HG02571 (cell line): ENCODE measurements around the gene RETN.

ENCODE experiments used
- ATAC-seq: cut with Tn5 transposase; IDR thresholded peaks from one replicate; pipeline ENCODE4 v1.9.1; 2021; ENCODE audit warnings: mild to moderate bottlenecking, moderate library complexity; ENCODE audit not compliant: unreplicated experiment

Gene RETN

DNA sequence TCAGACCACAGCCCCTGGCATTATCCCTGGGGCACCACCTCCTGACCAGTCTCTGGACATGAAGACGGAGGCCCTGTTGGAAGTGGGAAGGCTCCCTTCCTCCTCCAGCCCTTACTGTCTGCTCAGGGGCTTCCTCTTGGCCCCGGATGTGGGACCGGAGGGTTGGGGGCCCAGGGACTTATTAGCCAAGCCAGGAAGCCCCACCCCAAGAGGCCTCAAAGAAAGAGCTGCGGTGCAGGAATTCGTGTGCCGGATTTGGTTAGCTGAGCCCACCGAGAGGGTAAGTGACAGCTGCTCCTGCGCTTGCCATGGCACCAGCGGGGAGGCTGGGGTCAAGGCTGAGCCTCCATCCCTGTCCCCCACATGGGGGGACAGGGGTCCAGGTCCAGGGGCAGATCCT, at the start of gene RETN:
RETN (plus strand) TSS at position 208 of the 400 bp plus-strand sequence. CDS start 278 bp downstream, outside the sequence.
- ATAC-seq: no peak

- ATAC-seq: no peak
Observed at GRCh38 chr19:7619671-7620441, 49.0 kb upstream of the RETN start.

GRCh38 chr19:7620442-7621412, 48.1 kb upstream of the RETN start:
- ATAC-seq: no peak

DNA sequence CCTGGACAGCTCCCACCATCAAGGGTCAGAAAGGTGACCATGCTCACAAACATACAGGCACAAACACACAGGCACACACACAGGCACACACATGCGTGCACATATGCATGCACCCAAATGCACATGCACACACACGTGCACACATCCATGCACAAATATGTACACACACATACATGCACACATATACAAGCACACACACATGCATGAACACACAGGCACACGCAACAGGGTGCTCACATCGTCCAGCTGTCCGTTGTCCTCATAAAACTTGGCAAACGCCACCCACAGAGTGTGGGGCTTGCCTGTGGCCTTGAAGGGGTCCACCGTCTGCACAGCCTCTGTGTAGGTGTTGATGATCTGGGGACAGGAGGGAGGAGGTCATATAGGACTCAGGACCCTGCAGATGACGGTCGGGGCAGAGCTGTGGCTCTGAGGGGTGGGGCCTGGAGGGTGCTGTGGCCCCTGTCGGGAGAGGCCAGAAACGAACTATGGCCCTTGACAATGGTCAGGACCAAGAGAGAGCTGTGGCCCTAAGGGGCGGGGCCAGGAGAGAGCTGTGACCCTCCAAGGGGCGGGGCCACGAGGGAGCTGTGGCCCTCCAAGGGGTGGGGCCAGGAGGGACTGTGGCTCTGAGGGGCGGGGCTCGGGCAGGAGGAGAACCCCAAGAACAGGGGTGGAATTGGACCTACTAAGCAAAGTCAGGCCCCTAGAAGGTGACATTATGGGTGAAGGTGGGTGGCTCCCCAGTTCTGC, 45.7 kb upstream of the RETN start:
- no peak for ATAC-seq

- ATAC-seq: no peak
Observed at GRCh38 chr19:7623725-7624603, 44.9 kb upstream of the RETN start.

GRCh38 chr19:7624810-7625209, 44.0 kb upstream of the RETN start:
- no peak for ATAC-seq

GRCh38 chr19:7625763-7626372, 43.0 kb upstream of the RETN start:
- no peak for ATAC-seq

DNA sequence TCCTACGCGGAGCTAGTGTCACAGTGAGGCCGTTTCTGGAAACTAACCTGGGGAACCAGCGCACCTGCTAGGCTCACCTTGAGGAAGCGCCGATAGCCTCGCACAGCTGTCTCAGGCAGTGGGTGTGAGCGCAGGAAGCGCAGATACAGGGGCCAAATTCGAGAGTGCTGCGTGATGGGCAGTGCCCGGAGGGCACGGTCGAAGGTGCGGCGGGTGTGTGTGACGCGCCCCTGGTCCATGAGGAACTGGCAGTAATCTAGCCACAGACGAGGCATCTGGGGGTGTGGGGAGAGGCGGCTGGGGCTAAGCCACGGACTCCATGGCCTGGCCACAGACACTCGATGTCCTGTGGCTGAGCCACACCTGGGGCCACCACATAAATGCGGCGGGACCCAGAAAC, 41.7 kb upstream of the RETN start:
- ATAC-seq: no peak

GRCh38 chr19:7628589-7629311, 40.1 kb upstream of the RETN start:
- ATAC-seq: no peak

DNA sequence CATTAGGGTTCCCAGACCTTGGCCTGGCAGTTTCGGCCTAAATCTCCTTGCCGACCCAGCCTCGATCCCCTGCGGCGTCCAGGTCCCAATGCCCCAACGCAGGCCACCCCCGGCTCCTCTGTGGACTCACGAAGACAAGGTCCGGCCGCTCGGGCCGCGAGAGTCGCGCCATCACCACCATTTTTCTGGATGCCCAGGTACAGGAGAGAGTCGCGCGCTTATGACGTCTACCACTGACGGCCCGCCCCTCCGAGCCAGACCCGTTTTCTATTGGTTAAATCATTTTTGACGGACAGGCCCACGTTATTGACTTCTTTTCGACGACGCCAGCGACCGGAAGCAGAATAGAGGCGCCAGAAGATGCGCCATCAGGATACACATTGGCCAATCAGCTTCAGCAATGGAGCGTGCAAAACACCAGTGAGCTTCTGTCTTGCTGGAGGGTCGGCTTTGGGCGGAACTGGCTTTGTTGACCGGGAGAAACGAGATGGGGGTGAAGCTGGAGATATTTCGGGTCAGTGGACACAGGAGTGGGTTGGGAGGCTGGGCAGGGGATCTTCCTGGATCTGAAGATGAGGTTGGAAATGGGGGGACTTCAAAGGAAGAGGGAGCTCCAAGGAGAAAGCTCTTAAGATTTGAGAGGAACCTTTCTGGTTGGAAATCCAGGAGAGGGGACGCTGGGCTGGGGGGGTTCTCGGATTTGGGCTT, 39.3 kb upstream of the RETN start, which contains the start of the genes PET100 and XAB2:
PET100 (plus strand) TSS at position 447 of the 708 bp plus-strand sequence; CDS start at position 488, 41 bp downstream.
XAB2 (minus strand) TSS at position 199 of the 708 bp plus-strand sequence; CDS start at position 181, 18 bp downstream.
- peak; percentile 81 for ATAC-seq

- ATAC-seq: no peak
Observed at GRCh38 chr19:7631577-7631976, 37.3 kb upstream of the RETN start.

DNA sequence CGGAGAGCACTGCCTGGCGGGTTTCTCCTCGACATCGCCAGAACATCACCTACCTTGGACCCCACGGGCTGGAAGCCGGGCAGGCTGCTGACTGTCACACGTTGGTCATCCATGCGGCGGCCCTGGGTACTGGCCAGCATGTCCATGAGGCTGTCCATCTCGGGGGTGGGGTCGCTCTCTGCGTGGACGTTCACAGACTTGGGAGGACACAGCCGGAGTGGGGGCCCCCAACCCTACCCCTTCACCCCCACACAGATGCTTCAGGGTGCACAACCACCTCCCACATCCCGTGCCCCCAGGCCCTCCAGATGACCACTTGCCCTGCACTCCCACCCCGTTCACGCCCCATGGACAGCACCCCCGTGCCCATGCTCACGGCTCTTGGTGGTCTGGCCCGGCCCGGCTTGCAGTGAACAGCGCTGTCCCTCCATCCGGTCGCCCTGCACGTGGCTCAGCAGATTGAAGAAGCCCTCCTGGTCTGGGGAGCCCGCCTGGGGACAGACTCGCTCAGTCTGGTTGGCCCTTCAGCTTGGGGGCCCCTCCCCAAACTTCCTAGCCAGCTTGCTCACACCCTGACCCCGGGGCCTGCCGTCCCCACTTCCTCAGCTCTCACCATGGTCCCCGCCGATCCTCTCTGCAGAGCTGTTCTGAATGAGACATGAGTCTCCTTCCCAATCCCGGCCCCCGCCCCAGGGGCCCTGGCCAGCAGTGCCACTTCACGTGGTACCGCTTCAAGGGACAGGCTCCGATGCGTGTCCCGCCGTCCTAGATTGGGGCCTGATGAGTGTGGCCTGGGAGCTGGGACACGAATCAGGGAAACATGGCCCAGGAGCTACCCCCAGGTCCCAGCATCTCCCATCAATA, 36.3 kb upstream of the RETN start:
- no peak for ATAC-seq

- ATAC-seq: no peak
Observed at GRCh38 chr19:7633698-7634097, 35.2 kb upstream of the RETN start, which contains the start of gene PCP2. PCP2 (minus strand) TSS chr19:7633719; CDS start chr19:7633457, 262 bp downstream.

DNA sequence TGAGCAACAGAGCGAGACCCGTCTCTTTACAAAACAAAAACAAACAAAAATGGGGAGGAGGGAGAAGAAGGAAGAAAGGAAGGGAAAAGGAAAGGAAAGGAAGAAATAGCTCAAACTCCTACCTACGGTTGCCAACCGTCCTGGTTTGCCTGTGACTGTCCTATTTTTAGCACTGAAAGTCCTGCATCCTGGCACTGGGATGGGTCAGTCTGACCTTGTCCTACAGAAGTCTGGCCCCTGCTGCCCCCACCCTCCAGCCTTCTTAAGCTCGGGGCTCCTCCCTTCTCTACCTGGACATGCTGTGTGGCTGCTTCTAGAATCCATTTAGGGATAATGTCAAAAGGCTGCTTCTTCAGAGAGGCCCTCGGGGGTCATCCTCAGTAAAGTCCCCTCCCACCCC, 33.2 kb upstream of the RETN start:
- ATAC-seq: no peak

DNA sequence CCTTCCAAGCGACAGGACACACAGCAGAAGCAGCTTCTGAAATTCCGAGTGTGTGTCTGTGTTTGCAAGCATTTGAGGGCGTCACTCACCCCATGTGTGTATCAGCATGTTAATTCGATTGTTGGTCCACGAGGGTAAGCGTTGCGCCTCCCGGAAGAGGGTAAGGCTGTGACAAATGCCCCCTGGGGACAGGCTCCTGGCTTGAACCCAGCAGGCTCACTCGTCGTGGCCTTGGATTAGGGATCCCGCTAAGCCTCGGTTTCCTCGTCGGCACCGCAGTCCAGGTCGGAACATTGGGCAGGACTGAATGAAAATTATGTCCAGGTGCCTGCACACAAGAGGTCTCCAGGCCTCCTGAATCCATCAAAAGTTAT, 32.5 kb upstream of the RETN start:
- no peak for ATAC-seq

- ATAC-seq: peak; percentile 58
Observed at GRCh38 chr19:7636691-7637373, 32.0 kb upstream of the RETN start, which contains the start of gene STXBP2. STXBP2 (plus strand) TSS chr19:7637110; CDS start chr19:7637150, 40 bp downstream.
